ENCODE measurements around the gene SKIL. TPM values are rescaled to one million over a fixed set of nuclear protein-coding genes. Genes with fewer than 3 reads are reported as not detected.

Gene SKIL
- total RNA-seq, 1 experiment from 2014 or later, result 56.8 TPM

DNA sequence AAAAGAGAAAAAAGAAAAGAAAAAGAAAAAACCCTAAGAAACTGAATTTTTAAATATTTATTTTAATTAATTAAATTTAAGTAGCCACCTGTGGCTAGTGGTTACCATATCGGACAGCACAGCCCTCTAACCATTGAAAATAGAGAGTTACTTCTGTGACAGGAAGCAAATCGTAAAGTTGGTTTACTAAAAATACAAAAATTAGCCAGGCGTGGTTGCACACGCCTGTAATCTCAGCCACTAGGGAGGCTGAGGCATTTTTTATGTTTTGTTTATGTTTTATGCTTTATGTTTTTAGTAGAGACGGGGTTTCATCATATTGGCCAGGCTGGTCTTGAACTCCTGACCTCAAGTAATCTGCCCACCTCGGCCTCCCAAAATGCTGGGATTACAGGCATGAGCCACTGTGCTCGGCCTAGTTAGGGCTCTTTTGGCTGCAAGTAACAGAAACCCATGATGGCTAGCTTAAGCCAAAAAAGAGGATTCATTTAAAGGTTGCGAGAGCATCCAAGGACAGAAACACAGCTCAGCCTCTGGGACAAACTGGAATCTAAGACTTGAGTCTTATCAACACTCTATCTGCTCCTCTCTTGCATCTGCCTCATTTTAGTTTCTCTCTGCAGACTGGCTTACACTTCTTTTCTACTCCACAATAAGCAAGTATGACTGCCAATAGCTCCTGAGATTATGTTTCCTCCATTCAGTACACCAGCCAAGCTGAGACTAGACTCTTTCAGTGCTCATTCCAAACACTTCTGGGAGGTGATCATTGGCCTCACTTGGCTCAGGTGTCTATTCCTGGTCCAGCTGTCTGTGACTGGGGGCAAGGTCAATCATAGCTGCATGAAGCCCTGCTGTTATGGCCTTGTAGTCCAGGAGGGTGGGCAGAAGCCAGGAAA lies 6.8 kb upstream of the SKIL start:
- DNase-seq (ENCODE audit: low spot score), result no peak

DNA sequence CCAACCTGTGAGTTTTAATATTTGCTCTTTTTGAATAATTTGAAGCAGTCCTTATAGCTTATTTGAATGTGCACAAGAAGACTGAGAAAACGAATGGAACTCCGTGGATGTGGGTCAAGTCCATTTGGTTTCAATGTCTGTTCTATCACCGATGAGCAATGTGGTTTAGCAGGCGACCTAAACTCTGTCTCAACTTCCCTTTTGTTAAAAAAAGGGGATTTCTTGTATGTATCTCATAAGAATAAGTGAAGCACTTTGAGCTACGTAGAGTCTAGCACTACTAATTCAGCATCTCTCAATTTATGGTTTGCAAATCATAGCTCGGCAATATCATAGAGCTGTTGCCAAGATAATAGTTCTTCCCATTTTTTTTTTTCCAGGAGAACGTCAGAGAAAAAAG lies 4.6 kb upstream of the SKIL start:
- no peak for DNase-seq (ENCODE audit: low spot score)

DNA sequence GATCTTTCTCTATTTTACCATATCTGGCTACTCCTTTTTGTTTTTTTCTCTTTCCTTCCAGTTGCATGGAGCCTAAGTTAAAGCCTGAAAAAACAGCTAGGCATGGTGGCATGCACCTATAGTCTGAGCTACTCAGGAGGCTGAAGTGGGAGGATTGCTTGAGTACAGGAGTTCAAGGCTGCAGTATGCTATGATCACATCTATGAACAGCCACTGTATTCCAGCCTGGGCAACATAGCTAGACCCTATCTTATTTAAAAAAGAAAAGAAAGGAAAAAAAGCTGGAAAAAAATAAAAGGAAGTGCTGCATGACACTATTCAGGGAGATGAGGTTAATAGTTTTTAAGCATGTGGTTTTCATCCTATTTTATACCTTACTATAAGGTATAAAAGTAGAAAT lies 4.0 kb upstream of the SKIL start:
- DNase-seq (ENCODE audit: low spot score), result no peak

DNA sequence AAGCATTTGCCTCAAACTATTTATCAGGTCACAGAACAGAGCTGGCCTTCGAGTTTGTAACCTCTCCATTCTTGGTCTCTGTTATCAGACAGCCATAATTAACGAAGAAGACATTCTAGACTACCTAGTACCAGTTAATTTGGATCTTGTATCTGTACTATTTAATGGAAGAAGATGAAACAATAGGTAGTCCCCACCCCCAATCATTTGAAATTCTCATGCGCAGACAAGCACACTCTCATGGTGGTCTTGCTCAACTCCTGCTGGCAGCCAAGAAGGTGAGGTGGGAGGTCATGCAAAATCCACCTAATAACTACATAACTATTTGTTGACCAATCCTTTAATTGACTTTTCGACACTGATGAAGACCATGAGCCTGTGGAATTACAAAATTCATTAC lies 2.8 kb upstream of the SKIL start:
- no peak for DNase-seq (ENCODE audit: low spot score)

DNA sequence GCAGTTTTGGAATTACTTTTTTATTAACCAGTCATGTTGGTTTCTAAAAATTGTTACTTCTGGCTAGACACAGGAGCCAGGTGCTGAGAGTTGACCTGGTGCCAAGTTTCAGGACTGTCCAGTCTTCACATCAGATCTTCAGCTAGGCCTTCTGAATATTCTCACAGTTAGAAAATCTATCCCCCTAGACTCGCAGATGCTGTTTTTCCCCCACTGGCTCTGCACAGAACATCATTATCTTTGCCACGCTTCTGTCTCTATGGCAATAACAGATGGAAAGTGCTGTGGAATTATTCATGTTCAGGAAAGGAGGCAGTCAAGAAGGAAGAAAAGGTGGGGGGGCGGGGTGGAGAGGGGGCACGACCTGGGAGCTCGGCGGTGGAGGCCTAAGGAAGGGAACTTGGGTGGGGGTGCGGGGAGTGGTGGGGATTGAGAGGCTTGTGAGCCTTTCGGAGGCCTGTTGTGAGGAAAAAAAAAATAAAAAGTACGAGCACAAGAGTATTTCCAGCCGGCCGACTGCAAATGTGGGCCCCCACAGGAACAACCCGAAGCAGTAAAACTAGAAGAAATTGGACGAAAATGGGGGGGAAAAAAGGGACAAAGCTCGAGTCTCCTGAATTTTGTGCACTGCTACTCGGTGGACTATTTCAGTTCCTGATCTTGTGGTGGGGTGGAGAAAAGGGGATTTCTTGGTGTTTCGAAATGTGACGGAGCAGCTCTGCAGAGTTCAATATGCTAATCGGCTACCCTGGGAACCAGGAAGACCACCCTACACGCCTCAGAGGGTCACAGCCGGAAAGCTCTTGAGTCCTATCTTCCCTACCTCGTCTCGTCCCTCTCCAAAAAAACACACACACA lies 1.5 kb upstream of the SKIL start:
- peak; percentile 25 for DNase-seq (ENCODE audit: low spot score)

DNA sequence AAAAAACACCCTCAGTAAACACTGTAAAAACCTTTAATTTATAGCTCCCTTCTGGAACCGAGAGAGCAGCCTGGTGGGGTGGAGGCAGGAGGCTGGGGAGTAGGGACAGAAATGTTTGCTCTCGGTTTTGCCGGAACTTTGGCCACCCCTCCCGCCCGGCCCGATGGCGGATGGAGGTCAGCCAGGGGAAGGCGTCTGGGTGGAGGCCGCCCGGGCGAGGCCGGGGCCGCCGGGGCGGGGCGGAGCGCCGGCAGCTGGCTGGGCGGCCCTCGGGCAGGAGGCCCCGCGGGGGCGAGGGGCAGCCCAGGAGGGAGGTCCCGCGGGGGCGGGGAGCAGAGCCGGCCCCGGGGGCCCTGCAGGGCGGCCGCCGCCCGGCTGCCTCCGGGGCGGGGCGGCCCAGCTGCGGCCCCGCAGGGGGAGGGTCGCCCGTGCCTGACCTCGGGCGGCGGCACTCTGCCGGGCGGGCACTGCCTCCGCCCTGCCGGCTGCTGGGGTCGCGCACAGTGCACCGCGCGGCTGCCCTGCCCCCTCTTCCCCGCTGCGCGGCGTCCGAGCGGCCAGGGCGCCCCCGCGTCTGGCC lies 829 bp upstream of the SKIL start:
- peak; percentile 60 for DNase-seq (ENCODE audit: low spot score)

DNA sequence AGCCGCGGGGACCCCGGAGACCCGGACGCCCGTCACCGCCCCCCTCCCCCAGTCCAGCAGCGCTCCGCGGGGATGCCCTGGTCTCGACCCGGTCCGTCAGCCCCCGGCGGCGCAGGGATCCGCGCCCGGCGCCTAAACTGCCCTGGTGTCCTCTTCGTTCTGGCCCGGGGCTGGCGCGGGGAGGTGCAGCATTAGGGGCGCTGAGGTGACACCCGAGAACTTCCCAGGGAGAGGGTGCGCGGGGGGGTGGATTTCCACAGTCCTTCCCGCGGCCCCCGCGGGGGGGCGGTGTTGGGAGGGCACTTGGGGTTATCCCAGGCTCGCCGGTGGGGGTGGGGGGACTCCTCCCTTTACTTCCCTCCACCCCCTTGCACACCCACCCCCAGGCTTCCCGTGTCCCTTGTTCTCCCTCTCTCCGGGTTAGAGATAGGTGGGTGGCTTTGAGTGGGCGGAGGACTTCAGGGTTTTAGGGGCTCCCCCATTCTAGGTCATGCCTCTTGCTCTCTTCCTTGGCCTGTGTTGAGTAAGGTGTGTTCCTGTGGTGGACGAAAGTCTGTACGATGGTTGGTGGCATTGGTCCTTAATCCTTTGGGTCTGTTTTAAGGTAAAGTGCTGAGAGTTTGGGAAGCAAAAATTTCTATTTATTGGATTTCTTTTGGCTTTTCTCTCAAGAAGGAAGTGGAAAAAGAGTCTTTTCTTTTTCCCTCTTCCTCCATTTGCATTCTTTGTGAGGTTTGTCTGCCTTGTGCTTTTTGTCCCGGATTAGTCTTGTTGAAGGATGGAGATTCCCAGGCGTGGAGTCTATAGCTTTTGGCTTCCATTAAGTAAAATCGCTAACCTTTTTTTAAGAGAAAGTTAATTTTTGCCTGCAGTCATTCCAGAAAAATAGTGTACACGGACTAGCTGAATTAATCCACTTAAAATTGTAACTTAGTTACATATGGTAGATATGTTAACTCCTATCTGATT lies 811 bp downstream of the SKIL start:
- peak; percentile 80 for DNase-seq (ENCODE audit: low spot score)

DNA sequence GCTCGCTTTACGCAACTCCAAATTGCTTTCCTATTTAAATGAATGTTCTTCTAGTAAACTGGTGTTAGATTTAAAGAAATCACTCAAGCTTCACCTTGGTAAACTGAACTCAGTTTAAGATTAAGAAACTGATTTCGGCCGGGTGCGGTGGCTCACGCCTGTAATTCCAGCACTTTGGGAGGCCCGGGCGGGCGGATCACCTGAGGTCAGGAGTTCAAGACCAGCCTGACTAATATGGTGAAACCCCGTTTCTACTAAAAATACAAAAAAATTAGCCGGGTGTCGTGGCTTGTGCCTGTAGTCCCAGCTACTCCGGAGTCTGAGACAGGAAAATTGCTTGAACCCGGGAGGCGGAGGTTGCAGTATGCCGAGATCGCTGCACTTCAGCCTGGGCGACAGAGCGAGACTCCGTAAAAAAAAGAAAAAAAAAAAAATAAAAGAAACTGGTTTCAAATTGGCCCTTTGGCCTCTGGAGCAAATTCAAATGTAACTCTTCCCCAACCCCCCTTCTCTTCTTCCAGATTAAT lies 1.7 kb downstream of the SKIL start:
- DNase-seq (ENCODE audit: low spot score), result no peak

DNA sequence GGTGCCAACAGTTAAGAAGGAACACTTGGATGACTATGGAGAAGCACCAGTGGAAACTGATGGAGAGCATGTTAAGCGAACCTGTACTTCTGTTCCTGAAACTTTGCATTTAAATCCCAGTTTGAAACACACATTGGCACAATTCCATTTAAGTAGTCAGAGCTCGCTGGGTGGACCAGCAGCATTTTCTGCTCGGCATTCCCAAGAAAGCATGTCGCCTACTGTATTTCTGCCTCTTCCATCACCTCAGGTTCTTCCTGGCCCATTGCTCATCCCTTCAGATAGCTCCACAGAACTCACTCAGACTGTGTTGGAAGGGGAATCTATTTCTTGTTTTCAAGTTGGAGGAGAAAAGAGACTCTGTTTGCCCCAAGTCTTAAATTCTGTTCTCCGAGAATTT lies 3.0 kb downstream of the SKIL start:
- no peak for DNase-seq (ENCODE audit: low spot score)

DNA sequence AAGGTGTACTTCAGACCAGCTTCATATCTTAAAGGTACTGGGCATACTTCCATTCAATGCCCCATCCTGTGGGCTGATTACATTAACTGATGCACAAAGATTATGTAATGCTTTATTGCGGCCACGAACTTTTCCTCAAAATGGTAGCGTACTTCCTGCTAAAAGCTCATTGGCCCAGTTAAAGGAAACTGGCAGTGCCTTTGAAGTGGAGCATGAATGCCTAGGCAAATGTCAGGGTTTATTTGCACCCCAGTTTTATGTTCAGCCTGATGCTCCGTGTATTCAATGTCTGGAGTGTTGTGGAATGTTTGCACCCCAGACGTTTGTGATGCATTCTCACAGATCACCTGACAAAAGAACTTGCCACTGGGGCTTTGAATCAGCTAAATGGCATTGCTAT lies 3.4 kb downstream of the SKIL start:
- DNase-seq (ENCODE audit: low spot score), result no peak

DNA sequence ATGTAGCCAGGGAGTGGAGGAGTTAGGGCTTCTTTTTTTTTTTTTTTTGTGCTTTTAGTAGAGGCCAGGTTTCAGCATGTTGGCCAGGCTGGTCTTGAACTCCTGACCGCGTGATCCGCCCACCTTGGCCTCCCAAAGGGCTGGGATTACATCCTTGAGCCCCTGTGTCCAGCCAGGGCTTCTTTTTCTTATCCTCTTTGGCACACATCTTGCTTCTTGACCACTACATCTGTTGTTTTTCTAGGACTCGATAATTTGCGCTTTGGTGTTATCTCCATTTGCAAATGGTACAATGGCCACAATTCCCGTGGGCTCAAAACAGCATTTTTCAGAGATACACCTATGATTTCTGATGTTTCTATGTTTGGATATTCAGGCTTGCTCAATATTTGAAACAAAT lies 4.2 kb downstream of the SKIL start:
- no peak for DNase-seq (ENCODE audit: low spot score)

DNA sequence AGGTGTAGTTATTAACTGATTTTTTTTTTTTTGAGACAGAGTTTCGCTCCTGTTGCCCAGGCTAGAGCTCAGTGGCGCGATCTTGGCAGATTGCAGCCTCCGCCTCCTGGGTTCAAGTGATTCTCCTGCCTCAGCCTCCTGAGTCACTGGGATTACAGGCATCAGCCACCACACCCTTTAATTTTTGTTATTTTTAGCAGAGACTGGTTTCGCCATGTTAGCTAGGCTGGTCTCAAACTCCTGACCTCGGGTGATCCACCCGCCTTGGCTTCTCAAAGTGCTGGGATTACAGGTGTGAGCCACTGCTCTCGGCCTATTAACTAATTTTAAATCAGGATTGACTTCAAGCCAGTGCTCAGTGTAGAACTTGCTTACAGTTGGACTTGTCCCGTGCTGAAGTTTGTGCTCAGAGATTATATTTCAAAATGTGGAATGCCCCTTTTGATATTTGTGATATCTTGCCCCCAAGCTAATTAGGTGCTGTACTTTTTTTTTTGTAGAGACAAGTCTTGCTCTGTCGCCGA lies 6.0 kb downstream of the SKIL start:
- no peak for DNase-seq (ENCODE audit: low spot score)

DNA sequence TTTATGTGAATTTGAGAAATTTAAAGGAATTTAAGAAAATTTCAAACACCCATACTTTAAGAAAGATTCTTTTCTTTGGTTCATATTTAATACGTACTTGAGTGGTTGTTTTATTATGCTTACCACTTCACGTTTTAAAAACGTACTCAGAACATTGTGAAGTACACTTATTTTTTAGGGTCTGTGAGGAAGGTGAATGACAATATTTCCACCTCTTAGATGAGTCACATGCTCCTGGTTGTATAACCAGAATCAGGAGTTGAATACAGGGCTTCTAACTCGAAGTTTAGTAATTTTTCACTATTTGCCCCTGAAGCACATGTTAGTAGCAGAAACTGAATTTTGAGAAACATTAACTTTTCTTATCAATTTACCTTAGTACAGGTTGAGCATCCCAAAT lies 7.5 kb downstream of the SKIL start:
- DNase-seq (ENCODE audit: low spot score), result no peak

DNA sequence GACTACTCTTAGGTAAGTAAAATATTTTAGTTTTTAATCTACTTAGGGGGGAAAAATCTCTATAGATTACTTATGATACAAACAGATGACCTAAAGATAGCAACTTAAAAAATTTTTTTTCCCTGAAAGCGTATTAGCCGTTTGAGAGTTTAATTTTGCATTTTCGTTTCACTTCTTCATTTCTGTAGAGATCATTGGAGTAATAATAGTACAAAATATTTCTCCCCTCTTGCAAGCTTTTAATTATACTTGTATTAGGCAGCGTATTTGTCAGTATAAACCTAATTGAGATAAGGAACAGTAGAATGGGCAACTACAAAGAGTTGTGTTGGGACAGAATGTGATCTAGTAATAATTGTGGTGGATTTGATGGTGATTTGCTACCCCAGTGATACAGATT lies 10.3 kb downstream of the SKIL start:
- no peak for DNase-seq (ENCODE audit: low spot score)

DNA sequence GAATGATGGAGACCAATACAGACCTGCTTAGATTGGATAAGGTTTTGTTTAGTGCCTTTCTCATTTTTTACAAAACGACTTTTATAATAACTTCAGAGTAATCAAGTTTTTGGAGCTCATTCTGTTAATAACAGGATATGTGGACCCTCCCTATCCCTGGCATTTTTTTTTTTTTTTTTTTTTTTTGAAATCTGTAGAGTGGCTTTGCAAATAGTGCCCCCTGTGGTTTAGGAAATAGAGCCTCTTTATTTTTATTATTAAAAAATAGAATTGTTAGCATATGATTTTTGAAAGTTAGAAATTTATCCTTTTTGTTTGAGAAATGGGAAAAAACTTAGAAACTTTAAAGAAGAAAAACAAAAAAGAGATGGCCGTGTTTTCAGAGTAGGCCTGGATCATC lies 11.4 kb downstream of the SKIL start:
- no peak for DNase-seq (ENCODE audit: low spot score)

DNA sequence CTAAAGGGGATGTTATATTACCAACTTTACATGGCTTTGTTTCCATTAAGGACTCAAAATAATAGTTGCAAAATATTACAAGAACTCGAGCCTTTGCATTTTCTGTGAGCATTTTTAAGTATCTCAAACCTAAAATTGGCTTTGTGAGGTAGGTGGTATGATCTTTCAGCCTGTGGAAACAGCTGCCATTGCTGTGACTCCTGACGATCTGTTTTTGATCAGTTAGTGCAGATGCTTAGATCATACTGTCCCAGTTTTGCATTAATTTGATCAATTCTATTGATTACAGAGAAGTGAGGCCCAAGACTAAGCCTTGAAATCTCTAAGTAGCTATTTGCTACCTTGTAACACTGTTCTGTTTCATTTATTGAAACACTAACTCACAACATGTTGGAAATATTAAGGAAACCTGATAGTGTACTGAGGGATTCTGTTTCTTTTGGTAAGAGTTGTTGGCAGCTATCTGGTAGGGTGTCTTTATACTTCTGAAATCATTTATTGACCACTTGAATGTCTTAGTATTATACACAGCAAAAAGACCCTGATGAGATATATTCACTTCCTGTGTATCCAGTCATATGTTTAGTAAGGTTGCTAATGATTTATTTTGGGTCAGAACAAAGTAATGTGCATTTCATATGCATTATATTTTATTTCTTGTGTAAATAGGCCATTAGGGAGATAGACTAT lies 14.8 kb downstream of the SKIL start:
- no peak for DNase-seq (ENCODE audit: low spot score)

DNA sequence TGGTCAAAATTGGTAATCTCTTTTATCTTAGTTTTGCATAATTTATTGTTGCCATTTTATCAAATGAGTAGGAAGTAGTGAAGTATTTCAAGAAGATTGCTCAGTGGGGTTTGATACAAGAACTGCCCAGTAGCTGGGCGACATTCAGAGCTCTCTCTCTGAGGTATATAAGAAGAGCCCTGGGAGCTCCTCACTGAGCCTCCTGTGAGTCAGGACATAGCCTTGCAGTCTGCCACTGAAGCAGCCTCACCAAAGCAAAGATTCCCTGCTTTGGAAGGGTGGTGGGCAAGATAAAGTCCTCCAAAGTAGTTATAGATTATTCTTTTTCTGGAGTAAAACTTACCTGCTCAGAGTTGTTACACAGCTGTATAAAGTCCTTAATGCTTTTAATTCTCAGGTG lies 26.1 kb downstream of the SKIL start:
- no peak for DNase-seq (ENCODE audit: low spot score)

DNA sequence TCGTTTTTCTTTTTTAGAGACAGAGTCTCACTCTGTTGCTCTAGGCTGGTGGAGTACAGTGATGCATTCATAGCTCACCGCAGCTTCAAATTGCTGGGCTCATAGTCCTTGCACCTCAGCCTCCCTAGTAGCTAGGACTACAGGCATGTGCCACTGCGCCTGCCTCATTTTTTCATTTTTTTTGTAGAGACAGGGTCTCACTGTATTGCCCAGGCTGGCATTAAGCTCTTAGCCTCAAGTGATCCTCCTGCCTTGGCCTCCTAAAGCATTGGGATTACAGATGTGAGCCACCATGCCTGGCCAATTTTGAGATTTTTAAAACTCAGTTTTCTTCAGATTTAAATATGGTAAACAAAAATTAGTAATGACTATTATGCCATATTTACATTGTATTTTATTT lies 29.0 kb downstream of the SKIL start:
- no peak for DNase-seq (ENCODE audit: low spot score)

DNA sequence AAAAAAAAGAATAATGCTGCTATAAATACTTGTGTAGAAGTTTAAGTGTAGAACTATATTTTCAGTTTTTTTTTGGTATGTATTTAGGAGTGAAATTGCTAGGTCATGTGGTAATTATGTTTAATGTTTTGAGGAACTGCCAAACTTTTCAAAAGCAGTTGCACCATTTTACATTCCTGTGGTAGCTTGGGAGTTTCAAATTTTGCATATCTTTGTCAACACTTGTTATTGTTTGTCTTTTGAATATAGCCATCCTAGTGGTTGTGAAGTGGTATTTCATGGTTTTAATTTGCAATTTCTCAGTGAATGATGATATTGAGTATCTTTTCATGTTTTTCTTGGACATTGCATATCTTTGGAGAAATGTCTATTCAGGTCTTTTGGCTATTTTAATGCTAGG lies 30.4 kb downstream of the SKIL start:
- DNase-seq (ENCODE audit: low spot score), result no peak

DNA sequence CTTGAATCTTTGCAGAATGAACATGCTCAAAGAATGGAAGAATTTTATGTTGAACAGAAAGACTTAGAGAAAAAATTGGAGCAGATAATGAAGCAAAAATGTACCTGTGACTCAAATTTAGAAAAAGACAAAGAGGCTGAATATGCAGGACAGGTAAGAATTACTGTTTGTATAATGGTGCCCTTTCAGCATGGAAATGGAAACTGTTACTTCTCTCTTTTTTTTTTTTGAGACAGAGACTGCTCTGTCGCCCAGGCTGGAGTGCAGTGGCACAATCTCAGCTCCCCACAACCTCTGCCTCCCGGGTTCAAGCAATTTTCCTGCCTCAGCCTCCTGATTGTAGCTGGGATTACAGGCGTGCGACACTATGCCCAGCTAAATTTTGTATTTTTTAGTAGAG lies 33.6 kb downstream of the SKIL start:
- DNase-seq (ENCODE audit: low spot score), result no peak

All from A172 (cell line).